DMS 273 (cell line): ENCODE results near the gene RTP3.
"Not testable (repeated sequence)": the region's sequence is repeated elsewhere in the genome, so short reads cannot be mapped to it uniquely, and the experiment has no call there.

Experiments used
- DNase-seq: peaks from one replicate; lab custom pipeline; 2025; ENCODE audit not compliant: unreplicated experiment; lab: John Stamatoyannopoulos, UW

The RTP3 gene

GRCh38 chr3:46544771-46545503, 47.2 kb downstream of the RTP3 start:
- DNase-seq = no peak

DNA sequence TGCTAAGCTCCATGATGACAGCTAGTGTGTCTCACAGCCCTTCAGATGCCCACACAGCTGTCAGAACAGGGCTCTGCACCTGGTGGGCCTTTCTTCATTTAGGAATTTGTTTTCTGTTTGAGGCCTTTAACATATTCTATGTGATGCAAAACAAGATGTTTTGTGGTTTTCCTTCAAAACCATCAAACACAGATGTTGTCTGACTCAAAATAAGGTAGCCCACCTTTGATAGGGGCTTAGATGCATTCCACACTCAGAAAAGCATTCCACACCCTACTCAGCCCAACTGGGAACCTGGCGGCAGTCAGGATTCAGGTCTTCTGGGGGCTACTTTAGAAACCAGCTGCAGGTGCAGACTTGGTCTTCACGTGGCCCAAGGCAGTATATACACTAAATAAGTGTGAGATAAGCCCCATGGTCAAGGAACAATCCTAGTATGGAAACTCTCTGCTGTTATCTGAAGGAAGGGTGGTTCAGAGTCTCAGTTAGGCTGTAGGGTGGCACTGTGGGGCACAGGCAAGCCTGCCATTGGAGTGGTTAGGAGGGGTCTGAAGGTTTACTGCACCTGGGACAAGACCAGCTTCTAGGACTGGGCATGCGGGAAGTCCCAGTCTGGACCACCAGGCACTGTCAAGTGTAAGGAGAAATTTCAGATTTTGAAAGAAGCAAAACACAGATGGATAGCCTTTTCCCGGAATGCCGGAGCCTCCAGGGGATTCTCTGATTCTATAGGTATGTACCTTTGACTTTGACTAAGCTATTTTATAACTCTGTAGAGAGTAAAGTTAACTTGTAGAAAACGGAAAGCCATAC, 48.2 kb downstream of the RTP3 start:
- no peak for DNase-seq

- DNase-seq = no peak
Measured at GRCh38 chr3:46546896-46547440, 49.2 kb downstream of the RTP3 start.

GRCh38 chr3:46548611-46549010, 50.8 kb downstream of the RTP3 start:
- not testable (repeated sequence) for DNase-seq

DNA sequence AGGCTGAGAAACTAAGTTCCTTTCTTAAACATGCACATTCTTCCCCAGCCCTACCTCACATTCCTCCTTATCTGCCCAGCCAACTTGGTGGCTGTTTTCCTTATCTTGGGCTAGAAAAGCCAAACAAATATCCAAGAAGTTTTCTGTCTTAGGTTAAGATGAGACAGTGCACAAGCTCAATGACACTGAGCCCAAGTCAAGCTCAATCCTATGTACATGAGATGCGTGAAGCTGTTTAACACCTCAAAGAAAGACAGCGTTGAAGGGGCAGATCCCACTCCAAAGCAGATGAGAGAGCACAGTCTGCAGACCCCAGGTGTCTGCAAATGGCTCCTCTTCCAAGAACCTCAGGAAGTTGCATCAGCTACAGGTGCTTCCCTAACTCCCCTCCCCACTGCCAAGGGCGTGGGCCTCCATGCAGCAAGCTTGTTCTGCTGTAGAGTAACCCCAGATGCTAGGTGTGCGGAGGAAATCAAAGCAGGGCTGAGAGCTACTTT, 51.7 kb downstream of the RTP3 start:
- no peak for DNase-seq

GRCh38 chr3:46549989-46550388, 52.2 kb downstream of the RTP3 start:
- DNase-seq = no peak
